Neural cell (in vitro differentiated cells): ENCODE measurements around the gene PPP4R2.

Experiments
- EP300 ChIP-seq: fragments of 450-650 bp; conservative IDR thresholded peaks from 2 replicates; pipeline ENCODE4 v1.6.1; 2014; ENCODE audit warnings: antibody characterized with exemption, mild to moderate bottlenecking, moderate library complexity; ENCODE audit not compliant: poor library complexity, severe bottlenecking
- EZH2 ChIP-seq: fragments of 200-600, 300-800 bp; shearing (Covaris generic), sonication (generic); IDR thresholded peaks from 2 replicates; pipeline ENCODE4 v1.6.1; 2014; ENCODE audit warnings: antibody characterized with exemption, low read length, borderline replicate concordance, mild to moderate bottlenecking; ENCODE audit not compliant: insufficient read depth, poor library complexity, severe bottlenecking
- MXI1 ChIP-seq: fragments of 450-650 bp; conservative IDR thresholded peaks from 2 replicates; pipeline ENCODE4 v1.6.1; 2014; ENCODE audit warnings: antibody characterized with exemption, mild to moderate bottlenecking; ENCODE audit not compliant: poor library complexity, severe bottlenecking
- POLR2AphosphoS5 ChIP-seq: IDR thresholded peaks from 2 replicates; pipeline ENCODE4 v1.6.1; 2012
- RAD21 ChIP-seq: fragments of 450-650 bp; conservative IDR thresholded peaks from 2 replicates; pipeline ENCODE4 v1.6.1; 2014; ENCODE audit warnings: antibody characterized with exemption, mild to moderate bottlenecking, moderate library complexity
- SMC3 ChIP-seq: fragments of 450-650 bp; conservative IDR thresholded peaks from 2 replicates; pipeline ENCODE4 v1.6.1; 2014; ENCODE audit warnings: antibody characterized with exemption, mild to moderate bottlenecking, moderate library complexity; ENCODE audit not compliant: poor library complexity
- TF ChIP-seq, protein P1 (sequence below): IDR thresholded peaks from 2 replicates; pipeline ENCODE4 v1.6.1; 2012; ENCODE audit warnings: borderline replicate concordance
- TF ChIP-seq, protein P2 (sequence below): fragments of 450-650 bp; IDR thresholded peaks from 2 replicates; pipeline ENCODE4 v1.5.1; 2014; ENCODE audit warnings: antibody characterized with exemption, mild to moderate bottlenecking, moderate library complexity; ENCODE audit not compliant: poor library complexity, severe bottlenecking

- TF ChIP-seq, protein P1, sequence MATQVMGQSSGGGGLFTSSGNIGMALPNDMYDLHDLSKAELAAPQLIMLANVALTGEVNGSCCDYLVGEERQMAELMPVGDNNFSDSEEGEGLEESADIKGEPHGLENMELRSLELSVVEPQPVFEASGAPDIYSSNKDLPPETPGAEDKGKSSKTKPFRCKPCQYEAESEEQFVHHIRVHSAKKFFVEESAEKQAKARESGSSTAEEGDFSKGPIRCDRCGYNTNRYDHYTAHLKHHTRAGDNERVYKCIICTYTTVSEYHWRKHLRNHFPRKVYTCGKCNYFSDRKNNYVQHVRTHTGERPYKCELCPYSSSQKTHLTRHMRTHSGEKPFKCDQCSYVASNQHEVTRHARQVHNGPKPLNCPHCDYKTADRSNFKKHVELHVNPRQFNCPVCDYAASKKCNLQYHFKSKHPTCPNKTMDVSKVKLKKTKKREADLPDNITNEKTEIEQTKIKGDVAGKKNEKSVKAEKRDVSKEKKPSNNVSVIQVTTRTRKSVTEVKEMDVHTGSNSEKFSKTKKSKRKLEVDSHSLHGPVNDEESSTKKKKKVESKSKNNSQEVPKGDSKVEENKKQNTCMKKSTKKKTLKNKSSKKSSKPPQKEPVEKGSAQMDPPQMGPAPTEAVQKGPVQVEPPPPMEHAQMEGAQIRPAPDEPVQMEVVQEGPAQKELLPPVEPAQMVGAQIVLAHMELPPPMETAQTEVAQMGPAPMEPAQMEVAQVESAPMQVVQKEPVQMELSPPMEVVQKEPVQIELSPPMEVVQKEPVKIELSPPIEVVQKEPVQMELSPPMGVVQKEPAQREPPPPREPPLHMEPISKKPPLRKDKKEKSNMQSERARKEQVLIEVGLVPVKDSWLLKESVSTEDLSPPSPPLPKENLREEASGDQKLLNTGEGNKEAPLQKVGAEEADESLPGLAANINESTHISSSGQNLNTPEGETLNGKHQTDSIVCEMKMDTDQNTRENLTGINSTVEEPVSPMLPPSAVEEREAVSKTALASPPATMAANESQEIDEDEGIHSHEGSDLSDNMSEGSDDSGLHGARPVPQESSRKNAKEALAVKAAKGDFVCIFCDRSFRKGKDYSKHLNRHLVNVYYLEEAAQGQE: no peak
- TF ChIP-seq, protein P2, sequence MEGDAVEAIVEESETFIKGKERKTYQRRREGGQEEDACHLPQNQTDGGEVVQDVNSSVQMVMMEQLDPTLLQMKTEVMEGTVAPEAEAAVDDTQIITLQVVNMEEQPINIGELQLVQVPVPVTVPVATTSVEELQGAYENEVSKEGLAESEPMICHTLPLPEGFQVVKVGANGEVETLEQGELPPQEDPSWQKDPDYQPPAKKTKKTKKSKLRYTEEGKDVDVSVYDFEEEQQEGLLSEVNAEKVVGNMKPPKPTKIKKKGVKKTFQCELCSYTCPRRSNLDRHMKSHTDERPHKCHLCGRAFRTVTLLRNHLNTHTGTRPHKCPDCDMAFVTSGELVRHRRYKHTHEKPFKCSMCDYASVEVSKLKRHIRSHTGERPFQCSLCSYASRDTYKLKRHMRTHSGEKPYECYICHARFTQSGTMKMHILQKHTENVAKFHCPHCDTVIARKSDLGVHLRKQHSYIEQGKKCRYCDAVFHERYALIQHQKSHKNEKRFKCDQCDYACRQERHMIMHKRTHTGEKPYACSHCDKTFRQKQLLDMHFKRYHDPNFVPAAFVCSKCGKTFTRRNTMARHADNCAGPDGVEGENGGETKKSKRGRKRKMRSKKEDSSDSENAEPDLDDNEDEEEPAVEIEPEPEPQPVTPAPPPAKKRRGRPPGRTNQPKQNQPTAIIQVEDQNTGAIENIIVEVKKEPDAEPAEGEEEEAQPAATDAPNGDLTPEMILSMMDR: no peak
- no peak for TF ChIP-seq SMC3
- TF ChIP-seq RAD21: no peak
- TF ChIP-seq POLR2AphosphoS5: no peak
- TF ChIP-seq EZH2: no peak
- TF ChIP-seq MXI1: no peak
- no peak for TF ChIP-seq EP300
These were observed 47.6 kb upstream of the PPP4R2 start for GRCh38 chr3:72949016-72949415.
